T1000 (cell line): ENCODE results near the gene ELANE.

Source experiments
- DNase-seq: peaks from one replicate; lab custom pipeline; 2025; ENCODE audit warnings: mixed read lengths; lab: John Stamatoyannopoulos, UW

Gene ELANE

DNA sequence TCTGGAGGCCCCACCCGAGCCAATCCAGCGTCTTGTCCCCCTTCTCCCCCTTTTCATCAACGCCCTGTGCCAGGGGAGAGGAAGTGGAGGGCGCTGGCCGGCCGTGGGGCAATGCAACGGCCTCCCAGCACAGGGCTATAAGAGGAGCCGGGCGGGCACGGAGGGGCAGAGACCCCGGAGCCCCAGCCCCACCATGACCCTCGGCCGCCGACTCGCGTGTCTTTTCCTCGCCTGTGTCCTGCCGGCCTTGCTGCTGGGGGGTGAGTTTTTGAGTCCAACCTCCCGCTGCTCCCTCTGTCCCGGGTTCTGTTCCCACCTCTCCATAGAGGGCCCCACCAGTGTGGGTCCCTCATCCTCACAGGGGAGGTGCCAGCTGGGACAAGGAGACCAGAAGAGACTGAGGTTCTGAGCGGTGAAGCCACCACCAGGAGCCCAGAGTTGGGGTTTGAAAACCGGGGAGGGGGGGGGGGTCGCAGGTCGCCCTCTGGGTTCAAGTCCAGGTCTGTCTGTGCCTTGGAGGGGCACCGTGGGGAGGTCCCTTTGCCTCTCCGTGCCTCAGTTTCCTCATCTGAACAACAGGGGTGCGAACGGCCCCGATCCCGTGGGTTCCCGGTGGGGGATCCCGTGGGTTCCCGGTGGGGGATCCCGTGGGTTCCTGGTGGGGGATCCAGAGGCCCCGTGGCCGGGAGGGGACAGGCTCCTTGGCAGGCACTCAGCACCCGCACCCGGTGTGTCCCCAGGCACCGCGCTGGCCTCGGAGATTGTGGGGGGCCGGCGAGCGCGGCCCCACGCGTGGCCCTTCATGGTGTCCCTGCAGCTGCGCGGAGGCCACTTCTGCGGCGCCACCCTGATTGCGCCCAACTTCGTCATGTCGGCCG, at the start of gene ELANE:
TSS of gene ELANE (plus strand) at position 168 of the 878 bp plus-strand sequence. CDS start at position 194, 26 bp downstream.
- DNase-seq = no peak

GRCh38 chr19:802498-803098, 49.5 kb upstream of the ELANE start:
- no peak for DNase-seq

DNA sequence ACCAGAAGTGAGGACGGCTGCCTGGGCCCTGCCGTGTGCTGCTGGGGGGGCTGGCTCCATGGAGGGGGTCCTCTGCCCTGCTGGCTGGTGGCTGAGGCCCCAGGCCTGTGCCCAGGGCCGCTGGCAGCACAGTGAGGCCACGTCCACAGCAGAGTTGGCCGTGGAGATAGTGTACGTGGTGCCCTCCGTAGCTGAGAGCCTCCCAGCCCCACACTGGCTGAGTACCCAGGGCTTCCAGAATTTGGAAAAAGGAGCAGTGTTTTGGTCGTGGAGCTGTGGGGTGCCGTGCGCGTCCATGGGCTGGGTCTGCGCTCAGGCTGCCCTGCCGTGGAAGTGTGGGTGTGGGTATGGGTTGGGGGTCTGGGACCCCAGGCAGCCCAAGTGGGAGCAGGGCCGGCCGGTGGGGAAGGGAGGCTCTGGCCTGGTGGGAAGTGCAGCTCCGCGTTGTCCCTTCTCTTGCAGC, 49.0 kb upstream of the ELANE start:
- no peak for DNase-seq

DNA sequence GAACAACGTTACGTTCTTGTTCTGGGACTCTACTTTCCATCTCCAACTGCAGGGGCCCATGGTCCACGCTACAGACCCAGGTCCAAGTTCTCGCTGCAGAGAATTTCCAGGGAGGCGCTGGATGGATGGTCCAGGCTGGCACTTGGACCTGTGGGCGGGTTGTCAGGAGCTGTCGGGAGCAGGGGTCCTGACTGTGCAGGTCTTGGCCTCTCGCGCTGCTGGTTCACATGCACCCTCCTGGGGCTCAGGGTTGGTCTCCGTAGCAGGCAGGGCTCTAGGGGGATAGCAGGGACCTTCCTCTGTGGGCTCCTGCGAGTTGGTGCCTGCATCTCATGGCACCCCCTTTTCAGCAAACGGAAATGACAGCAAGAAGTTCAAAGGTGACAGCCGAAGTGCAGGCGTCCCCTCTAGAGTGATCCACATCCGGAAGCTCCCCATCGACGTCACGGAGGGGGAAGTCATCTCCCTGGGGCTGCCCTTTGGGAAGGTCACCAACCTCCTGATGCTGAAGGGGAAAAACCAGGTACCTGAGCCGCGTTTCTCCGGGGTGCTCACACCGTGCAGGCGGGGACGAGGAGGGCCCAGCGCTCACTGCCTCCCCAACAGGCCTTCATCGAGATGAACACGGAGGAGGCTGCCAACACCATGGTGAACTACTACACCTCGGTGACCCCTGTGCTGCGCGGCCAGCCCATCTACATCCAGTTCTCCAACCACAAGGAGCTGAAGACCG, 48.3 kb upstream of the ELANE start:
- no peak for DNase-seq

- no peak for DNase-seq
Measured at GRCh38 chr19:804419-805165, 47.5 kb upstream of the ELANE start.

DNA sequence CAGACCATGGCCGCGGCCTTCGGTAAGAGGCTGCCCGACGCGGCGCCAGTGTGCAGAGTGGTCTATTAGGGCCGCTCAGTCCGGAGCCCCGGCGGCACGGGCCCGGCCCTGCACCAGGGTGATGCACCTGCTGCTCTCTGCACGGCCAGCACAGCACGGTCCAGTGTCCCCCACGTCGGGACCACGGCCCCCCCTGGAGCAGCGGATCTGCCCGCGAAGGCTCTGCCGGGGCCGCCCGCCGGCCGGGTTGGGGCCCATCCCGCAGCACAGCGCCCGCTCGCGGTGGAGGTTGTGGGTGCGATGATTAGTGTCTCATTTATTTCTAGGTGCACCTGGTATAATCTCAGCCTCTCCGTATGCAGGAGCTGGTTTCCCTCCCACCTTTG, 46.9 kb upstream of the ELANE start:
- DNase-seq = no peak

GRCh38 chr19:805600-806550, 46.2 kb upstream of the ELANE start:
- DNase-seq = no peak

DNA sequence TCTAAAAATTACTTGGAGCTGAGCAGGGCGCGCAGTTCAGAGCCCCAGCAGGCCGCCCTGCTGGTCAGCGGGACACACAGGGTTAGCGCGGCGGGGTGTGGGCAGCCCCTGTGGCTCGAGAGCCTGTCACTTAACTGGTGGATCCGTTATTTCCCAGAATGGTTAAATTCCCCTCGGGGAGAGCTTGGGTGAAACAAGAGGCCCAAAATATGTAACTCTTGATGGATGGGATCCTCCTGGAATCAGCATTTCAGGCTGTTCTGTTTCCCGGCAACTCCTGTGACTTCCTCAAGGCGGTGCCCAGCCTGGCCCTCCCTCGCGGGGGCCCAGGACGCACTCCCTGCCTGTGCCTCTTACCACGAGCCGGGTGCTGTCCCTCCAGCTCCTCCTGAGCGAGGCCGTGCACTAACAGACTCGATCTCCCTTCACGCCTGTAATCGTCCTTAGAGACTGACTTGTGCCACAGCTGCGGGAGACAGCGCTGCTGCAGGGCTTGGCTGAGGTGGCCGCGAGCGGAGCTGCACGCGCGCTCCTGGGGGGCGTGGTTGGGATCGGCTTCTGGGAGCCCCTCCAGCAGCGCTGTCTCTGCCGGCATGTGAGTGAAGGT, 45.2 kb upstream of the ELANE start:
- no peak for DNase-seq

- no peak for DNase-seq
Measured at GRCh38 chr19:807627-808422, 44.3 kb upstream of the ELANE start.

DNA sequence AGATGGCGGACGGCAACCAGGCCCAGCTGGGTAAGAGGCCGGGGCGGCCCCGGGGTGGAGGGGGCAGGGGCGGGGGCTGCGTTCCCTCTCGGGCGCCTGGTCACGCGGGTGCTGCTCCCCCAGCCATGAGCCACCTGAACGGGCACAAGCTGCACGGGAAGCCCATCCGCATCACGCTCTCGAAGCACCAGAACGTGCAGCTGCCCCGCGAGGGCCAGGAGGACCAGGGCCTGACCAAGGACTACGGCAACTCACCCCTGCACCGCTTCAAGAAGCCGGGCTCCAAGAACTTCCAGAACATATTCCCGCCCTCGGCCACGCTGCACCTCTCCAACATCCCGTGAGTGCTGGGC, 43.7 kb upstream of the ELANE start:
- DNase-seq = no peak

DNA sequence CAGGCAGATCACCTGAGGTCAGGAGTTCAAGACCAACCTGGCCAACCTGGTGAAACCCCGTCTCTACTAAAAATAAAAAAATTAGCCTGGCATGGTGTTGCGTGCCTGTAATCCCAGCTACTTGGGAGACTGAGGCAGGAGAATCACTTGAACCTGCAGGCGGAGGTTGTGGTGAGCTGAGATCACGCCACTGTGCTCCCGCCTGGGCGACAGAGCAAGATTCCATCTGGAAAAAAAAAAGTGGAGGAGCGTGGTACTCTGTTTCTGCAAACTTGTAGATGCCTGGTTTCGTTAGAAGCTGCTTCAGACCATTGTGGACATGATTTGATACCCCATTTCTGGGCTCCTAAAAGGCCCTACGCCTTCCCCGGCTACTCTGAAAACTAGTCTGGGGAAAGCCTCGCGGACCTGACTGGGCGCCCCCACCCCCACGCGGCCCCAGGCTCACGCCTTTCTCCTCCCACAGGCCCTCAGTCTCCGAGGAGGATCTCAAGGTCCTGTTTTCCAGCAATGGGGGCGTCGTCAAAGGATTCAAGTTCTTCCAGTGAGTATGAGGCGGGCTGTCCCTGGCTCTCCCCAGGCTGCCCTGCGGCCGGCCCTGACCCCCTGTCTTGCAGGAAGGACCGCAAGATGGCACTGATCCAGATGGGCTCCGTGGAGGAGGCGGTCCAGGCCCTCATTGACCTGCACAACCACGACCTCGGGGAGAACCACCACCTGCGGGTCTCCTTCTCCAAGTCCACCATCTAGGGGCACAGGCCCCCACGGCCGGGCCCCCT, 41.8 kb upstream of the ELANE start:
- no peak for DNase-seq

DNA sequence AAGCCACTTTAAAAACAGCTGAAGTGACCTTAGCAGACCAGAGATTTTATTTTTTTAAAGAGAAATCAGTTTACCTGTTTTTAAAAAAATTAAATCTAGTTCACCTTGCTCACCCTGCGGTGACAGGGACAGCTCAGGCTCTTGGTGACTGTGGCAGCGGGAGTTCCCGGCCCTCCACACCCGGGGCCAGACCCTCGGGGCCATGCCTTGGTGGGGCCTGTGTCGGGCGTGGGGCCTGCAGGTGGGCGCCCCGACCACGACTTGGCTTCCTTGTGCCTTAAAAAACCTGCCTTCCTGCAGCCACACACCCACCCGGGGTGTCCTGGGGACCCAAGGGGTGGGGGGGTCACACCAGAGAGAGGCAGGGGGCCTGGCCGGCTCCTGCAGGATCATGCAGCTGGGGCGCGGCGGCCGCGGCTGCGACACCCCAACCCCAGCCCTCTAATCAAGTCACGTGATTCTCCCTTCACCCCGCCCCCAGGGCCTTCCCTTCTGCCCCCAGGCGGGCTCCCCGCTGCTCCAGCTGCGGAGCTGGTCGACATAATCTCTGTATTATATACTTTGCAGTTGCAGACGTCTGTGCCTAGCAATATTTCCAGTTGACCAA, 41.1 kb upstream of the ELANE start:
- no peak for DNase-seq

DNA sequence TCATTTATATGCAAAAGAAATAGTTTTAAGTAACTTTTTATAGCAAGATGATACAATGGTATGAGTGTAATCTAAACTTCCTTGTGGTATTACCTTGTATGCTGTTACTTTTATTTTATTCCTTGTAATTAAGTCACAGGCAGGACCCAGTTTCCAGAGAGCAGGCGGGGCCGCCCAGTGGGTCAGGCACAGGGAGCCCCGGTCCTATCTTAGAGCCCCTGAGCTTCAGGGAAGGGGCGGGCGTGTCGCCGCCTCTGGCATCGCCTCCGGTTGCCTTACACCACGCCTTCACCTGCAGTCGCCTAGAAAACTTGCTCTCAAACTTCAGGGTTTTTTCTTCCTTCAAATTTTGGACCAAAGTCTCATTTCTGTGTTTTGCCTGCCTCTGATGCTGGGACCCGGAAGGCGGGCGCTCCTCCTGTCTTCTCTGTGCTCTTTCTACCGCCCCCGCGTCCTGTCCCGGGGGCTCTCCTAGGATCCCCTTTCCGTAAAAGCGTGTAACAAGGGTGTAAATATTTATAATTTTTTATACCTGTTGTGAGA, 40.5 kb upstream of the ELANE start:
- DNase-seq = no peak

DNA sequence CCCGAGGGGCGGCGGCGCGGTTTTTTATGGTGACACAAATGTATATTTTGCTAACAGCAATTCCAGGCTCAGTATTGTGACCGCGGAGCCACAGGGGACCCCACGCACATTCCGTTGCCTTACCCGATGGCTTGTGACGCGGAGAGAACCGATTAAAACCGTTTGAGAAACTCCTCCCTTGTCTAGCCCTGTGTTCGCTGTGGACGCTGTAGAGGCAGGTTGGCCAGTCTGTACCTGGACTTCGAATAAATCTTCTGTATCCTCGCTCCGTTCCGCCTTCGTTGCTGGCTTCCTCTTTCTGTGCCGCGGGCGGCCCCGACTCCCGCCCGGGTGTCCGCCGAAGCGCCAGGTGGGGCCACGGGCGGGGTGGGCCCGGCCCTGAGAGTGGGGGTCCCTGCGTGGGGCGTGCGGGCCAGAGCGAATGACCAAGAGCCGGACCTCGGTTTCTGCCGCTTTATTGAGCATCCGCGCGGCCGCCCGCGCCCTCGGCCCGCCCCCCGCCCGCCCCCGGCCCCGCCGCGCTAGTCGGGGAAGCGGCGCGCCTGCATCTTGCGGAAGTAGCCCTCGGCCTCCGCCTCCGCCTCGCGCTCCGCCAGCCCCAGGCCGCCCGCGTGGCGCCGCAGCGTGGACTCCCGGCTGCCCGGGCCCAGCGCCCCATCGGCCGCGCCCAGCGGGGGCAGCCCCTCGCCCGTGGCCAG, 39.9 kb upstream of the ELANE start:
- DNase-seq = no peak

- no peak for DNase-seq
Measured at GRCh38 chr19:812747-813218, 39.3 kb upstream of the ELANE start.

GRCh38 chr19:813219-814151, 38.6 kb upstream of the ELANE start:
- DNase-seq = no peak
